CD14-positive monocyte (primary cell): Measurements from ENCODE around the gene RNFT1. TPM values are rescaled to one million over a fixed set of nuclear protein-coding genes. Genes with fewer than 3 reads are reported as not detected.
"Not testable (repeated sequence)": the region's sequence is repeated elsewhere in the genome, so short reads cannot be mapped to it uniquely, and the experiment has no call there.

Experiments
- DNase-seq, 3 donors: peaks; one replicate each; pipeline ENCODE4 v3.0.0-alpha.2; 2011 to 2022
- H2AFZ ChIP-seq: 2 replicates; pipeline ENCODE4 v1.6.0; 2012; ENCODE audit warnings: mild to moderate bottlenecking, low read depth, low read length, inconsistent platforms; ENCODE audit not compliant: insufficient read depth, poor library complexity, severe bottlenecking
- H3K27ac ChIP-seq, 2 donors: 1 replicate in 1 of 2; 2 replicates in 1 of 2; pipeline ENCODE4 v1.5.1; 2012 to 2013; ENCODE audit warnings: low read length in 2 of 2, control low read depth in 1 of 2, inconsistent platforms in 1 of 2, low read depth in 1 of 2, mild to moderate bottlenecking in 1 of 2
- H3K27me3 ChIP-seq, 2 donors: one replicate each; pipeline versions ENCODE4 v1.6.0 to v1.6.1; 2011 to 2013; ENCODE audit warnings: low read length in 2 of 2; ENCODE audit not compliant: control insufficient read depth in 2 of 2, insufficient read depth in 2 of 2
- H3K36me3 ChIP-seq, 2 donors: replicated peaks in 1 of 2; 1 replicate in 1 of 2; 2 replicates in 1 of 2; pipeline versions ENCODE4 v1.5.1 to v1.6.1; 2012 to 2013; ENCODE audit warnings: low read length in 2 of 2, control low read depth in 1 of 2, inconsistent platforms in 1 of 2, mild to moderate bottlenecking in 1 of 2; ENCODE audit not compliant: insufficient read depth in 2 of 2, control insufficient read depth in 1 of 2
- H3K4me1 ChIP-seq, 2 donors: 1 replicate in 1 of 2; 2 replicates in 1 of 2; pipeline versions ENCODE4 v1.5.1 to v1.6.1; 2012 to 2013; ENCODE audit warnings: low read length in 2 of 2, control low read depth in 1 of 2, inconsistent platforms in 1 of 2, mild to moderate bottlenecking in 1 of 2, moderate library complexity in 1 of 2; ENCODE audit not compliant: insufficient read depth in 2 of 2, control insufficient read depth in 1 of 2
- H3K4me2 ChIP-seq: replicated peaks from 2 replicates; pipeline ENCODE3; 2012; ENCODE audit warnings: low read length, moderate library complexity, mild to moderate bottlenecking; ENCODE audit not compliant: poor library complexity, severe bottlenecking; ENCODE audit errors: extremely low read depth
- H3K4me3 ChIP-seq, 3 experiments: fragments of 200-600 bp in 1 of 3; sonication (generic) in 1 of 3; replicated peaks in 1 of 3; 1 replicate in 2 of 3; 2 replicates in 1 of 3; pipeline ENCODE4 v1.5.1; 2011 to 2013; ENCODE audit warnings: low read length in 3 of 3, mild to moderate bottlenecking in 3 of 3, control low read depth in 2 of 3, low read depth in 2 of 3, inconsistent platforms in 1 of 3, moderate library complexity in 1 of 3
- H3K79me2 ChIP-seq: 2 replicates; pipeline ENCODE4 v1.6.0; 2012; ENCODE audit warnings: mild to moderate bottlenecking, control low read depth, inconsistent platforms, low read length, moderate library complexity; ENCODE audit not compliant: insufficient read depth
- H3K9ac ChIP-seq: 2 replicates; pipeline ENCODE4 v1.6.0; 2017; ENCODE audit warnings: low read length, mild to moderate bottlenecking; ENCODE audit not compliant: insufficient read depth, poor library complexity, severe bottlenecking
- H3K9me3 ChIP-seq, 2 donors: replicated peaks in 1 of 2; 1 replicate in 1 of 2; 2 replicates in 1 of 2; pipeline versions ENCODE4 v1.5.1 to v1.6.1; 2012 to 2013; ENCODE audit warnings: low read length in 2 of 2, control low read depth in 1 of 2; ENCODE audit not compliant: control insufficient read depth in 1 of 2, insufficient read depth in 1 of 2
- H4K20me1 ChIP-seq: 2 replicates; pipeline ENCODE4 v1.6.0; 2012; ENCODE audit warnings: mild to moderate bottlenecking, low read length, control low read depth, moderate library complexity; ENCODE audit not compliant: insufficient read depth
- H3K27ac Mint-ChIP-seq, 7 donors: one replicate each; pipeline ENCODE4 v1.8.0; 2020; ENCODE audit warnings: mild to moderate bottlenecking in 7 of 7, mixed read lengths in 7 of 7, moderate library complexity in 6 of 7, inconsistent platforms in 2 of 7
- H3K27me3 Mint-ChIP-seq, 3 donors: one replicate each; pipeline ENCODE4 v1.8.0; 2021 to 2022; ENCODE audit warnings: low read depth in 3 of 3, mild to moderate bottlenecking in 3 of 3, mixed read lengths in 3 of 3, moderate library complexity in 3 of 3, inconsistent platforms in 1 of 3
- H3K36me3 Mint-ChIP-seq, 2 donors: one replicate each; pipeline ENCODE4 v1.8.0; 2020; ENCODE audit warnings: mixed read lengths in 2 of 2, inconsistent platforms in 1 of 2, mild to moderate bottlenecking in 1 of 2
- H3K4me1 Mint-ChIP-seq: one replicate; pipeline ENCODE4 v1.8.0; 2020; ENCODE audit warnings: mild to moderate bottlenecking, mixed read lengths
- H3K4me3 Mint-ChIP-seq, 2 donors: one replicate each; pipeline ENCODE4 v1.8.0; 2020; ENCODE audit warnings: mild to moderate bottlenecking in 2 of 2, mixed read lengths in 2 of 2, moderate library complexity in 1 of 2
- H3K9me3 Mint-ChIP-seq, 7 donors: one replicate each; pipeline ENCODE4 v1.8.0; 2020 to 2022; ENCODE audit warnings: mixed read lengths in 7 of 7, mild to moderate bottlenecking in 6 of 7, moderate library complexity in 6 of 7, inconsistent platforms in 2 of 7
- CTCF ChIP-seq: fragments of 200-600 bp; IDR thresholded peaks from one replicate; pipeline ENCODE4 v1.8.0; 2022; ENCODE audit warnings: antibody characterized with exemption, mild to moderate bottlenecking
- WGBS: methylation state at CpG from one replicate; pipeline ENCODE4 v1.1.5; 2013; ENCODE audit warnings: missing lambda C conversion rate; ENCODE audit not compliant: insufficient coverage; 5-methylcytosine and 5-hydroxymethylcytosine counted together
- intact Hi-C, 2 donors: fragments of 100-400 bp; cut with micrococcal nuclease; formaldehyde crosslinking; loops; one replicate each; pipeline versions ENCODE4 v1.15.0 to v1.15.1; 2023
- polyA plus RNA-seq, 3 donors: library from polyadenylated mRNA; depleted of rRNA in 1 of 3; unstranded in 2 of 3; stranded (reverse) in 1 of 3; fragments of 300-500 nt in 2 of 3; fragments of >200 nt in 1 of 3; fragmentation: Illumina TruSeq in 2 of 3; gene quantifications; 1 replicate in 2 of 3; 2 replicates in 1 of 3; pipeline ENCODE4 v1.2.3, GENCODE V29; 2012 to 2021

RNFT1 gene
- polyA plus RNA-seq, 3 donors: 55.2 to 60.8 (median 59.7) TPM

GRCh38 chr17:60006160-60006559 lies 41.6 kb upstream of the RNFT1 start:
- H3K4me3 Mint-ChIP-seq: no peak overlapping the region
- no peaks in the 10 kb centered on the region for H3K36me3 Mint-ChIP-seq
- DNase-seq: no peak
- H3K4me3 ChIP-seq: no peak overlapping the region
- H3K9me3 ChIP-seq: no peaks in the 10 kb centered on the region
- no peaks in the 10 kb centered on the region for H3K36me3 ChIP-seq
- no peak for TF ChIP-seq CTCF
- H3K79me2 ChIP-seq: no peaks in the 10 kb centered on the region
- no peak overlapping the region for H3K9ac ChIP-seq
- H3K27me3 Mint-ChIP-seq: peaks cover 0 to 3% (median 0%) of the 10 kb centered on the region in 3 donors
- no peaks in the 10 kb centered on the region for H4K20me1 ChIP-seq
- 90% methylated on average over 8 of the region's 13 CpGs for WGBS
- no peaks in the 10 kb centered on the region for H3K27me3 ChIP-seq
- no peak overlapping the region for H3K27ac ChIP-seq
- H3K9me3 Mint-ChIP-seq: no peaks in the 10 kb centered on the region
- no peak overlapping the region for H3K27ac Mint-ChIP-seq
- no peaks in the 10 kb centered on the region for H3K4me1 ChIP-seq
- H3K4me1 Mint-ChIP-seq: no peaks in the 10 kb centered on the region
- intact Hi-C loops: no loop called here
- no peak overlapping the region for H3K4me2 ChIP-seq
- H2AFZ ChIP-seq: no peak overlapping the region

GRCh38 chr17:60004561-60004960 lies 40.0 kb upstream of the RNFT1 start:
- H3K27ac Mint-ChIP-seq, H3K4me1 ChIP-seq, H3K4me3 ChIP-seq, DNase-seq, H3K4me1 Mint-ChIP-seq, H3K36me3 ChIP-seq, H3K27me3 ChIP-seq, H4K20me1 ChIP-seq, H2AFZ ChIP-seq, H3K9ac ChIP-seq, H3K27ac ChIP-seq, H3K4me2 ChIP-seq, H3K79me2 ChIP-seq, H3K9me3 ChIP-seq, intact Hi-C loops, H3K27me3 Mint-ChIP-seq, H3K9me3 Mint-ChIP-seq, H3K36me3 Mint-ChIP-seq, H3K4me3 Mint-ChIP-seq: not testable (repeated sequence)
- 78% methylated on average over 4 of the region's 5 CpGs for WGBS

GRCh38 chr17:60002405-60002804 lies 37.9 kb upstream of the RNFT1 start:
- H3K79me2 ChIP-seq, H2AFZ ChIP-seq, H3K4me3 ChIP-seq, H3K36me3 ChIP-seq, H3K4me3 Mint-ChIP-seq, H3K9me3 ChIP-seq, H3K27ac ChIP-seq, H3K27me3 ChIP-seq, H3K4me1 ChIP-seq, H3K27me3 Mint-ChIP-seq, intact Hi-C loops, H3K4me1 Mint-ChIP-seq, H3K27ac Mint-ChIP-seq, DNase-seq, H3K9ac ChIP-seq, H3K4me2 ChIP-seq, H3K36me3 Mint-ChIP-seq, H3K9me3 Mint-ChIP-seq, H4K20me1 ChIP-seq: not testable (repeated sequence)
- WGBS: no CpG with 5 or more reads among the region's 3 CpGs

- H3K9me3 Mint-ChIP-seq, H3K4me3 ChIP-seq, H2AFZ ChIP-seq, H3K4me3 Mint-ChIP-seq, DNase-seq, H3K9ac ChIP-seq, H3K4me2 ChIP-seq, H3K36me3 ChIP-seq, H3K9me3 ChIP-seq, H3K27me3 ChIP-seq, H3K36me3 Mint-ChIP-seq, H3K27ac ChIP-seq, intact Hi-C loops, H3K4me1 Mint-ChIP-seq, H3K79me2 ChIP-seq, H3K4me1 ChIP-seq, H3K27me3 Mint-ChIP-seq, H3K27ac Mint-ChIP-seq, H4K20me1 ChIP-seq: not testable (repeated sequence)
- WGBS: 80% methylated on average over 2 of the region's 3 CpGs
These were observed 32.1 kb upstream of the RNFT1 start for GRCh38 chr17:59996608-59997007.
